GM19324 (cell line): ENCODE results near the gene SRCIN1.
"Not testable (repeated sequence)": the region's sequence is repeated elsewhere in the genome, so short reads cannot be mapped to it uniquely, and the experiment has no call there.

Experiments
- ATAC-seq: cut with Tn5 transposase; IDR thresholded peaks from one replicate; pipeline ENCODE4 v1.9.1; 2021; ENCODE audit warnings: mild to moderate bottlenecking, moderate library complexity; ENCODE audit not compliant: unreplicated experiment, low FRiP score

SRCIN1 gene

DNA sequence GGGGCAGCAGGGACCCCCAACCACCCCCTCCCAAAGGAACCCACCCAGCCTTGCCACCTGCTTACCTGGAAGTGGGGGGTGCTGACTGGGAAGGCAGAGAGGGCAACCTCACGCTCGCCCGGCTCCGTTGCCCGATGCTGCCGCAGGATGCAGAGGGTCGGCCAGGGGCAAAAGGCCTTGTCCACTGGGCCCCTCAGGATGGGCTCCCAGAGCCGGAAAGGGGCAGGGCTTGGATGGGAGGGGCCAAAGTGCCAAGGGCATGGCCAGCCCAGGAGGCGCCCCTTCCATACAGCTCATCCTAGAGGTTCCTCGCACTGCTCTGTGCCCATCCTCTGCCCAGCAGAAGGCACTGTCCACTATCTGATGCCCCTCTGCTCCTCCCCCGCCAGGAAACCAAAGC is 59.4 kb downstream of the SRCIN1 start:
- ATAC-seq, result no peak

DNA sequence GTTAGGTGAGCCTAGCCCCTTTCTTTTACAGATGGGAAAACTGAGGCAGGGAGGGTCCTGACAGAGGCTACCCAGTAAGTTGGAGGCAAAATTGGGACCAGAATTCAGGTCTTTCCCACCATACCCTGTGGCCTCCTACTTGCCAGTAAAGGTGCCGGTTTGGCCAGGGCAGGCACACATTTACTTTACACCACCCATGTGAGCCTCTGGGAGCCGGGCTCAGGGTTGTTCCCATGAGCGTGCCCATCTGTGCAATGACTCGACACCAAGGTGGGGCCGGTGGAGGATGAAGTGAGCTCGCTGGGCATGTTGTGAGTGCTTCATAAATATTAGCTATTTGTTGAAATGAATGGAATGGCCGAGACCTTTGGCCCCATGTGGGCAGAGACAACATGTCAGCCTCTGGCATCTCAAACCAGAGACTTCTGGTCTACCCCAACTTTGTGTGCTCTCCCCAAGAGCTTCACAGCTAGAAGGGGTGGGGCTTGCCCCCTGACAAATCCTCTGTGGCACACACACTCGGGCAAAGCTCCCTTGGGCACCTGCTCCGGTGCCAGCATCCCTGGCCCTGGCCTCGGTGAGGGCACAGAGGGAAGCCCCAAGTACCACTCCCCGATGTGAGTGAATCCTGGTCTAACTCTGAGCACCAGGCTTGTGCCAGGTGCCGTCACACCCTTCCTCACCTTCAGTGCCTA is 60.1 kb downstream of the SRCIN1 start:
- no peak for ATAC-seq

DNA sequence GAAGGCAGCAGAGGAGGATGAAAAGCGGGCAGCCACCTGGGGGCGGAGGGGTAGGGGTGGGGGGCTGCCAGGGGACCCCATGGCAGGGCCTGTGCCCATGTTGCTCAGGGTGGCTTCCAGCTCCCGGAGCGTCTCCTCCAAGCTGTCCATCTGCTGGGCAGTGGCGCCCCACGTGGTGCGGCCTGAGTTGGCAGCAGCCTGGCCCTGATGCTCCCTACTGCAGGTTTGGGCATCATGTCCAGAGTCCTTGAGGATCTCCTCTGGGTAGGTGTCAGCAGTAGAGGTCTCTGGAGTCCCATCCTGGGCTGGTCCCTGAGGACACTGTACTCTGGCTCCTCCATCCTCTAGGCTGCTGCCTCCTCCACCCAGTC is 60.9 kb downstream of the SRCIN1 start:
- no peak for ATAC-seq

DNA sequence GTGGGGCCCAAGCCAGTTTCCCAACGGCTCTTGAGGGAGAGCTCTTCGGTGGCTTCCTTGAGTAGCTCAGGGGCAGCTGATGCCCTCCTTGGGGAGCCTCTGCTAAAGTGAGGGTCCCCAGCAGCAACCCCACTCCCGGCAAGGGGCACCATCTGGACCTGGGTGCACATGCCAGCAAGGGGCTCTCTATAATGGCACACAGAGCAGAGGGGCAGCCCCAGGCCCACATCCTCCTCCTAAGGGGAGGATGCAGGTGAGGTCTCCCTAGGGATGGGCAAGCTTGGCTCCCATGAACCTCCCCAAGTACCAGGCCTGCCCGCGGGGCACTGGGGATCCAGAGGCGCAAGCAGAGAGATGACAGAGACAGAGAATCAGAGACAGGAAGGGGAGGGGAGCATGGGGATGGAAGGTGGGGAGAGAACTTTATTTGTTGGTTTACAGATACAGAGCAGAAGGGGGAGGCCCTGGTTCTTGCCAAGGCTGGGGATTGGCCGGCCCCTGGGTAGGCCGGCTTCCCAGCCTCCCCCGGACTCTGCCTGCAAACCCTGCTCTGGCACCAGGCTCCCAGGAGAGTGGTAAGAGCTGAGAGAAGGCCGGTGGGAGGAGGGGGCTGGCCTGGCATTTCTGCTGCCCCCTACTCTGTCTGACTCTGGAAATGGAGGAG is 61.4 kb downstream of the SRCIN1 start:
- no peak for ATAC-seq

DNA sequence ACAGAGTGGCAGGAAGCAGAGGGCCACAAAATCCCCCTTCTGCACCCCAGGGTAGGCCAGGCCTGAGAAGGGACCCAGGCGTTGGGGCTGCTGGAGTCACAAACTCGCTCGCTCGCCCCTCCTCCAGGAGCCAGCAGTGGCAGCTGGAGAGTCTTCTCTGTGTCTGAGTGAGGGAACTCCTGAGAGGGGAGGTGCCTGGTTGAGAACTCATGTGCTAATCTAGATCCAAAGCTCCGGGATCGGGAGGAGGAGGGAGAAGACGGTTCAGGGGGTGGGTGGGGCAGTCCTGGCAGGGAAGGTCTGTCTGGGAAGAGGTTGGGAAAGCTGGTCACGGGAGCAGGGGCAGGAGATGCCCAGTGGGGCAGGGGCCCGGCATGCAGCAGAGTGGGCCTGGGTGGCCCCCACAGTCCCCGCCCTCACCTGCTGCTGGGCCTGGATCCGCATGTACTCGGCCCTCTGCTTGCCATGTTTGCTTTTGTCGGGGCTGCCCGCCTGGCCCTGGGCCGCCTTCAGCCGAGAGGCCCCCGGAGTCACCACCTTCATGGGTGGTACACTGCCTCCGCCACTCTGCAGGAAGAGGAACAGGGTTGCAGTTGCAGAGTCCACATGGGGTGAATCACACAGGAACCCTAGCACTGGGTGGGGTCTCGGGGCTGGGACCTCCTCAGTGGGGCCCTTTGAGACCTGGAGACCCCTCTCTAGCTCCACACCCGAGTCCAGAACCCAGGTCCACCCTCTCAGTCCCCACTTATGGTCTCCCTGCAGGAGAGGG is 62.2 kb downstream of the SRCIN1 start:
- ATAC-seq, result no peak

DNA sequence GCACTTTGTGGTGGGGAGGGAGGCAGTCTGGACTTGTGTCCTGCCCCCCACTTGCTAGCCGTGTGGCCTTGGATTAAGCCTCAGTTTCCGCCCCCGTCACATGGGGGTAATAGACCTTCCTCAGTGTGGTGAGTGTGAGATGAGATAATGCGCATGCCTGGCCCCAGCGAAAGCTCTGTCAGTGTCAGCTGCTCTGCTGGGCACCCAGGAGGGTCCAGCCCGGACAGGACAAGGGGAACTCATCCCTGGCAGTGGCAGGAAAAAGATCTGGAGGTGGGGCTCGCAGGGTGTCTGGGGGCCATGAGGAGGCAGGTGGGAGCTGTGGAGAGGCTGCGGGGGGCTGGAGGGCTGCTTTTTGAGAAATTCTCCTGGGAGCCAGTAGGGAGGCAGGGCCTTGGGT is 63.5 kb downstream of the SRCIN1 start:
- ATAC-seq, result no peak

DNA sequence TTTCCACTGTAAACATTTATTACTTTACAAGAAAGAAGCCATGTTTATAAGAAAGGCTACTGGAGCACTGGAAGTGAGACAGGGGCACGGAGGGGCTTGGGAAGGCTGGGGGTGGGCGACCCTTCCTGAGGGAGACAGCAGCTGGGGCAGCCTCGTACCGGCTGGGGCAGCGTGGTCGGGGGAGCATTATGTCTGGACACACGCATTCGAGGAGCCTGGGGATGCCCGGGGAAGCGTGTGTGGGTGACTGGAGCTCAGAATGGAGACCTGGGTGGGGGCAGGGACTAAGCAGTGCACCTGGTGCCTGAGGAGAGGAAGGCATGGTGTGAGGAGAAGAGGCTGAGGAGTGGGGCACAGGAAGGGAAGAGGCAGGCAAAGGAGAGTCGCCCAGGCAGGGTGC is 64.5 kb downstream of the SRCIN1 start:
- ATAC-seq, result no peak

DNA sequence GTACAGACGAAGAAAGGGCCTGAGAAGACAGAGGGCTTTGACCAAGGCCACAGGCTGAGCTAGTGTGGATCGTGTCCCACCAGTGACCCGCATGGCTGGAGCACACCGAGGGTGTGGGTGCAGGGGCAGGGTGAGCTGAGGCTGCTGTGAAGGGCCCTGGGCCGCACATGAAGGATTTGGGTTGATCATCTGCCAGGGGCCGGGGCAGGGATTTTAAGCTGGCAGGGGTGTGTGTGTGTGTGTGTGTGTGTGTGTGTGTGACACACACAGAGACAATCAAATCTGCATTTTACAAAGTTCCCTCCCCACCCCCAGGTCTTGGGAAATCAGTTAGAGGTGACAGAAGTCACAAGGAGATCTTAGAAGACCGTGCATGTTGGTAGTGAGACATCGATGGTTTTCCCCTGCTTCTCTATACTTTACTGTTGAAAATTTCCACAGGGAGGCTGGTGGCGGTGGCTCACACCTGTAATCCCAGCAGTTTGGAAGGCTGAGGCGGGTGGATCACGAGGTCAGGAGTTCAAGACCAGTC is 65.2 kb downstream of the SRCIN1 start:
- ATAC-seq, result no peak

DNA sequence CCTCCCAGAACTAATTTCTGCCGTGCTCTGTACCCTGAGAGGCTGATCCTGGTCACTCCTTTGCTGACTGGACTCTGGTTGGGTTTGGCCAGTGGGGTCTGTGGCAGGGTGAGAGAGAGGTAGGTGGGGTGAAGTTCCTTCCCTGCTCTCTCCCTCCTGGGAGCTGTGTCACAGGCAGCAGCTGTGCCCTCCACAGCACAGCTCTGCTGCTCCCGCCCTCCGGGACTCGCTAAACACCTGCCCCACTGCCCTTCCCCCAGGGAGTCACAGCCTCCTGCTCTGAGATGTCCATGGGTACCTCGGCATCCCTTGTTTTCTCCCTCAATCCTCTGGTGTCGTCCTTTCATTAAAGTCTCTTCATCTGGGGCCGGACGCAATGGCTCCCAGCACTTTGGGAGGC is 66.4 kb downstream of the SRCIN1 start:
- ATAC-seq, result no peak

DNA sequence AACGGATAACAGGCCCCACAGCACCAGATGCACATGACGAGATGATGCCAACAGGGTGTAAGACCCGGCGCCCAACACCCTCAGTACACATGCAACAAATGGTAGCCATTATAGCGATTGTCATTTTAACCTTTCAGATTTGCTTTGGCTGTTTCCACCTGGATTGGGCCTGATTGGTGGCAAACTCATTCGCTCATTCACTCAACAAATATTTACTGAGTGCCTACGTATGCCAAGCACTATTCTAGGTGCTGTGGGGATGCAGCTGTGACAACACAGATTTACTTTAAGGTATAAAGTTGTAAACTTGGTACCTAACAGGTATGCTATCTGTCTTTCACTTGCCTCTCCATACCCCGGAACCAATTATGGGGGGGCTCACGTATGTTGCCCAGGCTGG is 66.8 kb downstream of the SRCIN1 start:
- no peak for ATAC-seq

DNA sequence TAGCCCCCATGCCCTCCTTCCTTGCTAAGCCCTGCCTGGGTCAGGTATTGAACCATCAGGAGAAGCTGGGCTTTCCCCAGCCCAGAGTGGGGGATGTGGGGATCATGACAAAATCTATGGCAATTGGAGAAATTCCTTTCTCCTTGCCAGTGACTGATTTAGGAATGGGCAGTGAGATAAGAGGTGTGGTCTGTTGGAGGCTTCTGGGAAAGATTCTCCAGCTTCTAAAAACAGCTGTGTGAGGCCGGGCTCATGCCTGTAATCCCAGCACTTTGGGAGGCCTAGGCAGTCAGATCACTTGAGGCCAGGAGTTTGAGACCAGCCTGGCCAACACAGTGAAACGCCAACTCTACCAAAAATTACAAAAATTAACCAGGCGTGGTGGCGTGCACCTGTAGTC is 69.1 kb downstream of the SRCIN1 start:
- no peak for ATAC-seq

DNA sequence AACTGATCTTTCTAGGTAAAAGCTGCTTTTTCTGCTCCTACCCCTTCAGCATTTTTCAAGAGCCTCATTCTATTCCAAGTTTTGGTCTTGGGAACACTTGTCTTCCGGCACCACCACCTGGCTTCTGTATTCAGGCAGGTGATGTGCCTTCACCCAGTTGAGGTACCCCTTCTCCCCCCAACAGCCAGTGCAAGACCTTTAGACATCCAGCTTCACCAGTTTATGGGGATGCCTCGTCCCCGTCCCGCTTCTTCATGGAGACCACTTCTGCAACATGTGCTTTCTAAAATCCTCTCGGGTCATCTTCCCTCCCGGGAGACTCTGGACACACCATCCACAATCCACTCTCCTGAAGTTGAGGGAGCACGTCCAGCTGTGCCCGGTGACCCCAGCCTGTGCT is 69.9 kb downstream of the SRCIN1 start:
- no peak for ATAC-seq

DNA sequence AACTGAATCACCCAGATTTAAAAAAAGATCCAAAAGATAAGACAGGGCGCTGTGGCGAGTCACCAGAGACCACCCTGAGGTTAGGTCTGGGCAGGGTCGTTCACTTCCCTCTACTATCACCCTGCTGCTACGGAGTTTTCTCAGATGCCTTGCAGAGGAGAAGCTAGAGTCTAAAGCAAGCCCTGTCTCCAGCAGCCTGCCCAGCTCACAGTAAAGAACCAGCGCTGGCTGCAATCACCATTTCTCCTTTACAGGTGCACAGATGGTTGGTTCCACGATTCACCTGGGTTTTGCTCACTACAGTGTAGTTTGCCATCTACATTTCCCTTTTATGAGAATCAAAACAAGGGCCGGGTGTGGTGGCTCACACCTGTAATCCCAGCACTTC is 71.3 kb downstream of the SRCIN1 start:
- no peak for ATAC-seq

DNA sequence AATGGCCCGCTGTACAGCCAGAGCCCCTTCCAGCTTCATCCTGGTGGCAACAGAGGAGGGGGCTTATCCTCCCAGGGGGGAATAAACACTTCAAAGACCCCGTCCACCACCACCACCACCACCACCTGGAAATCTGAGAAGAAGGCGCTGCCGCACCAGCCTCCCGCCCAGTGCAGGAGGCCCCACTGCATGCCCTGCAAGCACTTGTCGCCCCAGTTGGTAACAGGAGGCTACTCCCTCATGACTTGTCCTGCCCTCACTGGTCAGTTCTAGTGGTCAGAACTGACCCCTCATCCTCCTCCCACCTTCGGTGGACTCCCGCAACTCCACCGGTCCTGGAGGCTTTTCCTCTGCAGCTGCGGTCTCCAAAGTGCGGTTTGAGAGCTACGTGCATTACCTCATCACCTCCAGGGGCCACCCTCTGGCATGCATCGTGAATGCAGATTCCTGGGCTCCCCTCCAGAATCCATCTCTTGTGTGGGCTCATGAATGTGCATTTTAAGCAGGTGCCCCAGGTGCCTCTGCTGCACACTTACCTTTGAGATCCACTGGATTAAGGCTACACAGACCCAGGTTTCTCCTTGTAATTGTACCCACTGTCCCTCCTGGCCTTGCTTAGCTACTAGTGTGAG is 71.8 kb downstream of the SRCIN1 start:
- ATAC-seq, result no peak

DNA sequence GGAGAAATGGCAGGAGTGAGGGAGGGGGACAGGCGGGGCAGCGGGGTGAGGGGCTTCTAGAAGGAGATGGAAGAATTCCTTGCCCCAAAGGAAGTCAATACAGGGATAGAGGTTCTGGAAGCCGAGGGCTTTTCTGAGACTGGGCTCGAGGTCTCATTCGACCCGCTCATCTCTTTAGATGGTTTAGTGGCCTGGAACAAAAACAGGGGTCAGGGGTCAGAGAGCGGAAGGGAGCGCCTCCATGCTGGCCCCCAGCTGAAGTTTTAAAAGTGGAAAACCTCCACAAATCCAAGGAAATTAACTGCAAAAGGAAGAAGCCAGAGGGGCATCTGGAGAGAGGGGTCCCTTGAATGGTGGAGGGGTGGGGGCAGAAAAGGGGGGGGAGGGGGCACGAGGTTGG is 72.5 kb downstream of the SRCIN1 start:
- no peak for ATAC-seq

DNA sequence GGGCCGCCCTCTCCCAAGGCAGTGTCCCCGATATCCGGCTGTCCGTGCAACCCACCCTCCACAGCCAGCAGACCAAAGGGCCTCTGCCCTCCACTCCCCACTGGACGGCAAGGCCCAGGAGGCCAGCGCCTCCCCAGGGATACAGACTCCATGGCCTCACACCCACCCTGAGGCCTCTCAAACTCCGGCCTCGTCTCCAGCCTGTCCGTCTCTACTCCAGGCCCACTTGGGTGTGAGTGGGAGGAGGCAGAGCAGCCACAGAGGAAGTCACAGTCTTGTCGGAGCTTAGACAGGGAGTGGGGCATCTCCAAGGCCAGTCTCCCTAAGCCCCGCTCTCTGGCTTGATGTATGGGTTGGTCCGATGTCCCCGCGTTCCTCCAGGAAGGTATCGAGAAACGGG is 73.3 kb downstream of the SRCIN1 start:
- ATAC-seq, result no peak

DNA sequence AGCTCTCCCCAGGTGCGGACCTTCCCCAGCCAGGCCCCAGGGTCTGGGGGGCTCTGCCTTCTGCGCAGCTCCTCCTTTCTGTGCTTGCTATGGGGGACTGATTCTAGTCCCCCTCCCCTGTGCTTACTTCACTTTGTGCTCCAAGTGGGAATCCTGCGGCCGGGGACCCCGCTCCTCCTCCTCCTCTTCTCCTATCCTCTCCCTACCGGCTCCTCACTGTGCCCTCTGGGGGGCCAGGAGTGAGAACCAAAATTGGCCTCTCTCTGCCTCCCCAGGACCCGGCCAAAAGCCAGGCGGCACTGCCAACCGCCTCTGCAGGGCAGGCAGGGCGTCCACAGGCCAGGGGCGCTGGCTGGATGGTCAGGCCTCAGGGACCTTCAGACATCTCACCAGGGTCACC is 74.0 kb downstream of the SRCIN1 start:
- not testable (repeated sequence) for ATAC-seq

DNA sequence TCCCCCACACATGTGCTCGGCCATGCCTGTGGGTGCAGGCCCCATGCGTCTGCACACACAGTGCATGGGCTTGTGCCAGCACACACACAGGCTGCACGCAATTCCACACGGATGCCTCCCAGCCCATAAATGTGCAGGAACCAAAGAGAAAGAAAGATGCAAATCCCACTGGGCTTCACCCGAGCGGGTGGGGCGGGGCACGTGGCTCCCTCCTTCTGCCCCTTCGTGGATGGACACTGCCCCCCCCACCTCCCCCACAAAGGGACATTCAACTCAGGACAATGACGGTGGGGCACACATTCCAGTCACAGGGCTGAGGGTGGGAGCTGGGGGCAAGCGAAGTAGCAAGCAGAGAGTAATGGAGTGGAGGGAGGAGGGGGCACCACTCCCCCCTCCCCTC is 74.9 kb downstream of the SRCIN1 start:
- not testable (repeated sequence) for ATAC-seq

DNA sequence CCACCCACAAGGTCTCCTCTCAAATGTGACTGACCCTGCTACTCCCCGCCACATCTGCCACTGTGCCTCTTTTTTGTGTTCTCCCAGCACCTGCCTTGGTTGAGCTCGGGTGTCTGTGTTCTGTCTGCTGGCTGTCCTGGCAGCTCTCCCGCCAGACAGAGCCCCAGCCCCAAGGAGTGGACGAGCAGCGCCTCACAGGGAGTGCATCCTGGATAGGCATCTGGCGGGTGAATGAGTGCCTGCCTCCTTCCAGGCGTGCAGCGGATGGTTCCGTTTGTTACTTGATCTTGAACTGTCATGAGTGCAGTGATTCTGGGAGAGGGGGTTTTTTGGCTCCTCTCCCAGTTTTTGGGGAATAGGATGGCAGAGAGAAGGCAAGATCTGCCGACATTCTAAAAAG is 77.6 kb downstream of the SRCIN1 start:
- ATAC-seq, result not testable (repeated sequence)

DNA sequence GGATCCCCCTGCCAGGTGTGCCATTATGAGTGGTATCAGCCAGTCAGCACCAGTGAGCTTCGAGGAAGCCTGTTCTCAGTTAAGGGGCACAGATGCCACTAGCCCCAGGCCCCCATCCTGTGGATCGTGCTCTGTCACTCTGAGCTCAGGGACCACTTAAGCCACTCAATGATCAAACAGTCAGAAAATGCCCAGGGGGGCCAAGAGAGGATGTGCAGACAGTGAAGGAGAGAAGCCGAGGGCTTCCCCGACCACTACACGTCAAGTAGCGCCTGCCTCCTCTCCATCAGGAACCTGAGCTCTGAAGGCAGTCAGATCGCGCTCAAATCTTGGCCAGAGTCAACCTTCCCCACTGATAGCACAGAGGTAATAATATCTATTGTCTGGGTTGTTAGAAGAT is 79.2 kb downstream of the SRCIN1 start:
- ATAC-seq, result not testable (repeated sequence)

DNA sequence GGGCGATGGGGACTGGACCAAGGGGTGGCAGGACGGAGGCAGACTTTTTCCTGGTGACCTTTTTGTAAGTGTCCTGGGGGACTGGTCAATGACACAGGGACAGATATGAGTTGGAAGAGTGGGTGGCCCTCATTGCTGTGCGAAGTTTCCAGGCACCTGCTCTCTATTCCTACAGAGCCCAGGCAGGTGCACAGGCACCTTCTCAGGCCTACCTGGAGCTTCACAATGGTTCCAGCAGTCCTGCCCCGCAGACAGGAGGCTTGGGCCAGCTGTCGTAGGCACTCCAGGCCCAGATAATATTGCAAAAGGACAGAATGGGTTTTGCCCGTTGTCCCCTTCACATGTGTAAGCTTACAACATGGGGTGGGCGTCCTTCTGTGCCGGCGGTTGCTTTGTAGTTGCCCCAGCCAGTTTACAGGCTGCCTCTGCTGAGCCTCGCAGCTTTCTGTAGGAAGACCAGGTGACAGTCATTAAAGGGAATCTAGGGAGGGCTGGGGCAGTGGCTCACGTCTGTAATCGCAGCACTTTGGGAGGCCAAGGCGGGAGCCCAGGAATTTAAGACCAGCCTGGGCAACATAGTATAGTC is 93.2 kb downstream of the SRCIN1 start:
- no peak for ATAC-seq
